HG03066 (cell line): ENCODE results near the gene NPHS1.
"Not testable (repeated sequence)": the region's sequence is repeated elsewhere in the genome, so short reads cannot be mapped to it uniquely, and the experiment has no call there.

Source experiments
- ATAC-seq: cut with Tn5 transposase; IDR thresholded peaks from one replicate; pipeline ENCODE4 v1.9.1; 2021; ENCODE audit warnings: low read depth; ENCODE audit not compliant: unreplicated experiment

The NPHS1 gene

DNA sequence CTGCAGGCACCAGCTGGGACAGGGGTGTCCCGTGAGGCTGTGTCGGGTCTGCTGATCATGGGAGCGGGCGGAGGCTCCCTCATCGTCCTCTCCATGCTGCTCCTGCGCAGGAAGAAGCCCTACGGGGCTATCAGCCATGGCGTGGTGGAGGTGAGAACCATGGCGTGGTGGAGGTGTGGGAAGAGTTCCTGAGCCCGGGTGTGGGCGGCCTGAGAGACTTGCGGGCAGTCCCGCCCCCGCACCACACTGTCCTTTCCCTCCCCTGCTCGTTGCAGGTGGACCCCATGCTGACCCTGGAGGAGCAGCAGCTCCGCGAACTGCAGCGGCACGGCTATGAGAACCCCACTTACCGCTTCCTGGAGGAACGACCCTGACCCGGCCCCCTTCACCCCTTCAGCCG is 26.8 kb upstream of the NPHS1 start:
- ATAC-seq, result no peak

DNA sequence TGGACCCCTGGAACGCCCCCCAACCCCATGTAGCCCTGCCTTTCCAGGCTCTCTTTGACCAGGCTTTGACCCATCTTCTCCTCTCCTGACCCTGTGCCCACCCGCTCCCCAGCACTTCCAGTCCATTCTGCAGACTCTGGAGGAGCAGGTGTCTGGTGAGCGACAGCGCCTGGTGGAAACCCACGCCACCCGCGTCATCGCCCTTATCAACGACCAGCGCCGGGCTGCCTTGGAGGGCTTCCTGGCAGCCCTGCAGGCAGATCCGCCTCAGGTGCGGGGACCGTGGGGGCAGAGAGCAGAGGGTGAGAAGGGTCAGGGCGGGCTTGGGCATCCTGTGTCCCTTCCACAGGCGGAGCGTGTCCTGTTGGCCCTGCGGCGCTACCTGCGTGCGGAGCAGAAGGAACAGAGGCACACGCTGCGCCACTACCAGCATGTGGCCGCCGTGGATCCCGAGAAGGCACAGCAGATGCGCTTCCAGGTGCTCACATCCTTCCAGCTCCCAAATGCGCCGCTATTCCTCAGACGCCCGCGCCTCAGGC is 22.2 kb upstream of the NPHS1 start:
- ATAC-seq, result no peak

DNA sequence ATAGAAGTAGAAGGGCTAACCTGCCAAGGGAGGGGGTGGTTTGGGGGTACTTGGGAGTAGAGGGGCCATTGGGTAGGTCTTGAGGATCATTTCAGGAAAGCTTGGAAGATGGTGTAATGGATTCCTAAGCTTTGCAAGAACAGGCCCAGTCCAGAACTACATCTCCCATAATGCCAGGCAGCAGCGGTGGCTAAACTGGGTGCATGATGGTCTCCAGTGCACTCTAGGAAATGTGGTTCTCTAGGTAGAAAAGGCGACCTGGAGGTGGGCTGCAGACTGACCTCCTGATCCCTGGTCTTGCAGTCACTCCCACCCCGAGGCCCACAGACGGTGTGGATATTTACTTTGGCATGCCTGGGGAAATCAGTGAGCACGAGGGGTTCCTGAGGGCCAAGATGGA is 19.9 kb upstream of the NPHS1 start:
- no peak for ATAC-seq

DNA sequence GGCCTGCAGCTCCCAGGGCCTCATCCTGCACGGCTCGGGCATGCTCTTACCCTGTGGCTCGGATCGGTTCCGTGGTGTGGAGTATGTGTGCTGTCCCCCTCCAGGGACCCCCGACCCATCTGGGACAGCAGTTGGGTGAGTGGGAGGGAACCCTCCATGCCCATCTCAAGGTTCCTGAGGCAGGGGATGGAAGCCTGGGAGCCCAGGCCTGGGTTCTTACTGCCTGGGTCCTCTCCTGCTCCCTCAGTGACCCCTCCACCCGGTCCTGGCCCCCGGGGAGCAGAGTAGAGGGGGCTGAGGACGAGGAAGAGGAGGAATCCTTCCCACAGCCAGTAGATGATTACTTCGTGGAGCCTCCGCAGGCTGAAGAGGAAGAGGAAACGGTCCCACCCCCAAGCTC is 19.3 kb upstream of the NPHS1 start:
- ATAC-seq, result no peak

DNA sequence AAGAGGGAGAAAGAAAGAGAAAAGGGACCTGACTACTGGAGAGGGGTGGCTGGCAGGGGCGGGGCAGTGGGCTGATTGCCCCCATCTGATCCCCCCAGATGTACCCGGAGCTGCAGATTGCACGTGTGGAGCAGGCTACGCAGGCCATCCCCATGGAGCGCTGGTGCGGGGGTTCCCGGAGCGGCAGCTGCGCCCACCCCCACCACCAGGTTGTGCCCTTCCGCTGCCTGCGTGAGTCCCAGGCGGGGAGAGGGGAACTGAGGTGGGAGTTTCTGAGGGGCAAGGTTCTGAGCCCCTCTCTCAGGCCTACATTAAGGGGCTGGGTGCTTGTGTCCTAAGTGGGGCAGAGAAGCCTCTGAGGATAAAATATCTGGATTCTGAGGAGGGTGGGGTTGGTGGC is 18.5 kb upstream of the NPHS1 start:
- no peak for ATAC-seq

DNA sequence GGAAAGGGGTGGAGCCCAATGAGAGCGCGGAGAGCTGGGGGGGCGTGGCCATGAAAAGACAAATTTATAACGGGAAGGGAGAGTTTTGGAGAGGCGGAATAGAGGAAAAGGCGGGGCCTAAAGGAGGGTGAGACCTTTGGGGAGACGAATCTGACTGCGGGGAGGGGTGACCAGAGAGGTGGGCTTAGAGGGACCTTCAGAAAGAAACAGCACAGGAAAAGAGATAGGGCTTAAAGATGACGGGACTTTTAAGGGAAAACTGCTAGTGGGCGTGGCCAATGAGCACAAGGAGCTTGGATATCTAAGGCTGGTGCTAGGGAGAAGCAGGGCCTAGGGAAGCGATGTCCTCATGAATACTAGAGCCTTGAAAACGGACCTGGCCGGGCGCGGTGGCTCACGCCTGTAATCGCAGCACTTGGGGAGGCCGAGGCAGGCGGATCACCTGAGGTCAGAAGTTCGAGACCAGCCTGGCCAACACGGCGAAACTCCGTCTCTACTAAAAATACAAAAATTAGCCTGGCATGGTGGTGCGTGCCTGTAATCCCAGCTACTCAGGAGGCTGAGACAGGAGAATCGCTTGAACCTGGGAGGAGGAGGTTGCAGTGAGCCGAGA is 17.9 kb upstream of the NPHS1 start:
- not testable (repeated sequence) for ATAC-seq

DNA sequence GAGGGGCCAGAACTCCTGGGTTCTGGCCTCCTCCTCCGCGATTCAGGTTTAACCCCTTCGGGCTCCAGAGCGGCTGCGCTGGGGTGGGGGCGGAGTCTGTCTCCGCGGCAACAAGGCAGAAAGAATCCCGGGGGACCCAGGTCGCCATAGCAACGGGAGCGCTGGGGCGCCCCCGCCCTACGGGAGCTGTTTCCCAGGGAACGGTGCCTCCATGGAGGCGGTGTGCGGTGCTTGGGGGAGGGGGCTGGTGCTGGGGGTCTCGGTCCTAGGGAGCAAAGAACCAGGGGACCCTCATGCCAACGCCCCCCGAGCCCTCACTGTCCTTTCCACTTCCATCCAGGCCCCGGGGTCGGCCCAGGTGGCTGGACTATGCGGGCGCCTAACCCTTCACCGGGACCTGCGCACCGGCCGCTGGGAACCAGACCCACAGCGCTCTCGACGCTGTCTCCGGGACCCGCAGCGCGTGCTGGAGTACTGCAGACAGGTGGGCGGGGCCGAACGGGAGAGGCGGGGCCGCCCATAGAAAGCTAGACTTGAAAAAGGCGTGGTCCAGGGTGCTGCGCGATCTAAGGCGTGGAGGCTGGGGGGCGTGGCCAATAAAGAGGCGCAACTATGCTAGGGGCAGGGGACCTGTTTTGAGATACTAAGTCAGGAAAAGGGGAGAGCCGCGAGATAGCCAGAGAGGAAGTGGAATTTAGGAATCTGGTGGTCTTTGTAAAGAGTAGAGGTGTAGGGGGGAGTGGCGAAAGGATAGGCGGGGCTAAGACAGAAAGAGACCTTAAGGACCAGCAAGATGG is 17.2 kb upstream of the NPHS1 start:
- no peak for ATAC-seq

DNA sequence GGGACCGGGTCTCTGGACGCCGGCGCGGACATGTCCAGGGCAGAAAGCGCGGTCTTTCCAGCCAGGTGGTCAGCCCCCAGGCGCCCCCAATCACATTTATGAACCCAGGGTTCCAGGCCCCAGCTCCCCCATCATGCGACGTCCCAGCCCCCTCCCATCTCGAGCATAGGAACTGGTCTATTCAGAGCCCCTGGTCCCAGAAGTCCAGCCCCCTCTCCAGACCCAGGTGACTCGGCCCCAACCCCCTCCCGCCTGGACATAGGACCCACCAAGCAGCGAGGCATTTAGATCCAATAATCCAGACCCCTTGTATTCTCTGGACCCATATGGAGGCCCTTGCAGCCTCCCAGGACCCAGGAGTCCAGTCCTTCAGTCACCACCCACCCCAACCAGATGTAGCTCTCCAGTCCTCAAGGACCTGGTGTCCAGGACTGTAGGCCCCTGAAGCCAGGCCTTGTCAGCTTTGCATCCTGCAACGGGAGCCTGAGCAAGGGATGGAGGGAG is 16.6 kb upstream of the NPHS1 start:
- ATAC-seq, result no peak

DNA sequence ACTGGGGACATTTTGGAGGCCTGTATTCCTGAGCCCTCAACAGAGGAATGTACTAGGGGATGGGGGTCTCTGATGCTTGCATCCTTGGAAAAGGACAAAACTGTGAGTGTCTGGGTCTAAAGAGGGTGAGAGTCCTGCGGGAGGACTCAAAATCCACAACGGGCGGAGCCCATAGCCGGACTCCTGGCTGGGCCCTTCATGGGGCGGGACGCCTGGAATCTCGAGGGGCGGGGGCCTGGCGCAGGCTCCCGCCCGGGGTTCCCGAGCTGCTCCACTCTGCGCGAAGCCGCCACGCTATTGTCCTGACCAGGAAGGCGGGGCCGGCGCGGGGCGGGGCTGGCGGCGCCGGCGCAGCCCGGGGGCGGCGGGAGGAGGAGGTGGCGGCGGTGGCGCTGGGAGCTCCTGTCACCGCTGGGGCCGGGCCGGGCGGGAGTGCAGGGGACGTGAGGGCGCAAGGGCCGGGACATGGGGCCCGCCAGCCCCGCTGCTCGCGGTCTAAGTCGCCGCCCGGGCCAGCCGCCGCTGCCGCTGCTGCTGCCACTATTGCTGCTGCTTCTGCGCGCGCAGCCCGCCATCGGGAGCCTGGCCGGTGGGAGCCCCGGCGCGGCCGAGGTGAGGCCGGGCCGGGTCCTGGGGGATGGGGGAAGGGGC is 16.0 kb upstream of the NPHS1 start, which contains the start of gene APLP1:
Gene APLP1, plus strand, starts transcription at position 403 of the 651 bp plus-strand sequence. Its CDS starts 63 bp downstream, at position 466.
- ATAC-seq, result no peak

DNA sequence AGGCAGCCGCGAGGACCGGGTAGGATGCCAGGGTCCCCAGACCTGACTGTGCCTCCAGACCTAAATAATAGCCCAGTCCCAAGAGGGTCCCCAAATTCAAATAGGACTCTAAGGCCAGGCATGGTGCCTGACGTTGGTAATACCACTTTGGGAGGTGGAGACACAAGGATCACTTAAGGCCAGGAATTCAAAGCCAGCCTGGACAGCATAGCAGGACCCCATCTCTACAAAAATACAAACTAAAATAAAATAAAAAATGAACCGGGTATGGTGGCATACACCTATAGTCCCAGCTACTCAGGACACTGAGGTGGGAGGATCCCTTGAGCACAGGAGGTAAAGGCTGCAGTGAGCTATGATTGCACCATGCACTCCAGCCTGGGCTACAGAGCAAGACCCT is 10.7 kb upstream of the NPHS1 start:
- ATAC-seq, result no peak

DNA sequence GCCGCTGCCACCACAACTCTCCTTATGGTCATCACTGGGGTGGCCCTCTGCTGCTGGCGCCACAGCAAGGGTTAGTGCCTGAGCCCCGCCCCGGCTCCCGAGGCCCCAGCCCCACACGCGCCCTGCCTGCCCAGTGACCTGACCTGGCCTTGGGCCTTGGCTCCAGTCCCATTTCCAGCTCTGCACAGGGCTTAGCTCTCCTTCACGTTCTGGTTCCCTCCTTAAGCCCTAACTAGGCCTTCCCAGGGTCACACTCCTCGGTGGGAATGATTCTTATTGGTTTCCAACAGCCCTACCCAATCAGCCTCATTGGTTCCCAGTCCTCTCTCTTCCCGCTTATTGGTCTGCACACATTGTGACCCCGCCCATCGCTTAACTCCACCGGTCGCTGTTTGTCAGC is 10.2 kb upstream of the NPHS1 start:
- ATAC-seq, result no peak

DNA sequence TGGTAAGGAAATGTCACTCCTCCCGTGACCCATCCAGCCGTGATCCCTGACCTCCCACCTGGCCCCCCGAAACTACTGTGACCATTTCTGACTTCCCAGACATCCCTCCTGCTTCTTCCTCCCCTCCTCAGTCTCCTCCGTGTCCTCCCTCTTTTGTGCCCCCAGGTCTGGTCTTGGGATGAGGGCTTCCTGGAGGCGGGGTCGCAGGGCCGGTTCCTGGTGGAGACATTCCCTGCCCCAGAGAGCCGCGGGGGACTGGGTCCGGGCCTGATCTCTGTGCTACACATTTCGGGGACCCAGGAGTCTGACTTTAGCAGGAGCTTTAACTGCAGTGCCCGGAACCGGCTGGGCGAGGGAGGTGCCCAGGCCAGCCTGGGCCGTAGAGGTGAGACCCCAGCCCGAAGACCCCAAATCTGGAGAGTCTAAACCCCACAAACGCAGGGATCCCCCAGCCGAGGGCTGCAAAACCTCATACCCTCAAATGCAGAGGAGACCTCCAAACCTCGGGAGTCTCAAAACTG is 9.4 kb upstream of the NPHS1 start:
- ATAC-seq, result no peak

DNA sequence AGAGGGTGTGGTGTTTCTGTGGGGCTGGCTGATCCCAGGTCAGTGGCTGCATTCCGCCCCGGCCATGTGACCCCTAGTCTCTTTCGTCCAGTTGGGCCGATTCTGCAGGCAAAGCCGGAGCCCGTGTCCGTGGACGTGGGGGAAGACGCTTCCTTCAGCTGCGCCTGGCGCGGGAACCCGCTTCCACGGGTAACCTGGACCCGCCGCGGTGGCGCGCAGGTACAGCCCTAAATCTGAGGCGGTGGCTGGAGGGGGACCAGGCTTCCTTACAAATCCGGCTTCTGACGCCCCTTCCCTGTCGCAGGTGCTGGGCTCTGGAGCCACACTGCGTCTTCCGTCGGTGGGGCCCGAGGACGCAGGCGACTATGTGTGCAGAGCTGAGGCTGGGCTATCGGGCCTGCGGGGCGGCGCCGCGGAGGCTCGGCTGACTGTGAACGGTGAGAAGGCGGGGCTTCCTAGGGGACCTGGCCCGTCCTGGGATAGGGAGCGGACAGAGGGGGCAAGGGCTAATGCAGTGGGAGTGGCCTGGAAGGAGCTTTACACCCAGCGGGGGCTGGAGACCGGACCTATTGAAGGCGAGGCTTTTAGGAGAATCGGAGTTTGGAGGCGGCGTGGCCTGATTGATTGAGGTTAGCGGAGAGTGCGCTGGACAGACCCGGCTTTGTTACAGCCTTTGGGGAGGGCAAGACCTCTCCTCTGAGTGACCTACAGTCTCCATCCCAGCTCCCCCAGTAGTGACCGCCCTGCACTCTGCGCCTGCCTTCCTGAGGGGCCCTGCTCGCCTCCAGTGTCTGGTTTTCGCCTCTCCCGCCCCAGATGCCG is 8.7 kb upstream of the NPHS1 start:
- no peak for ATAC-seq

DNA sequence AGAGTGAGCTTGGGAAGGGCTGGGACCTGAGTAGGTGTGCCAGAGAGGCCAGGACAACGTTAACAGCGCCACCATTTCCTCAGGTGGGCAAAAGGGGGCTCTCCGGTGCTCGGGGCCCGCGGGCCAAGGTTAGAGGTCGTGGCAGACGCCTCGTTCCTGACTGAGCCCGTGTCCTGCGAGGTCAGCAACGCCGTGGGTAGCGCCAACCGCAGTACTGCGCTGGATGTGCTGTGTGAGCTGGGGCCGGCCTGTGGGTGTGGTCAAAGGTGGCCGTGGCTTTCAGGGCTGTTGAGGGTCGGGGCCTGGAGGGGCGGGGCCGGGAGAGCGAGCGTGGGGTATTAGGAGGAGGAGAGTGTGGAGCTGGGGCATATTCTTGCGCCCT is 8.1 kb upstream of the NPHS1 start:
- no peak for ATAC-seq

DNA sequence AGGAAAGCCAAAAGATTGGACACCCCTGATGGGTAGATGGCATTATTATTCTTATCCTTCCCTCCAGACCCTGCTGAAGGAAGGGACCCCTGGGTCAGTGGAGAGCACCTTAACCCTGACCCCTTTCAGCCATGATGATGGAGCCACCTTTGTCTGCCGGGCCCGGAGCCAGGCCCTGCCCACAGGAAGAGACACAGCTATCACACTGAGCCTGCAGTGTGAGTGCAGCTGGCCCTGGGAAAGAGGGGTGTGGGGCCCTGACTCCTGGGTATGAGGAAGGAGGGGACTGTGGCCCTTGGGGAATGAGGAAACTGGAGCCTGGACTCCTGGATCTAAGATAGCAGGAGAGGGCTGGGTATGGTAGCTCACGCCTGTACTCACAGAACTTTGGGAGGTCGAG is 7.1 kb upstream of the NPHS1 start:
- ATAC-seq, result no peak

DNA sequence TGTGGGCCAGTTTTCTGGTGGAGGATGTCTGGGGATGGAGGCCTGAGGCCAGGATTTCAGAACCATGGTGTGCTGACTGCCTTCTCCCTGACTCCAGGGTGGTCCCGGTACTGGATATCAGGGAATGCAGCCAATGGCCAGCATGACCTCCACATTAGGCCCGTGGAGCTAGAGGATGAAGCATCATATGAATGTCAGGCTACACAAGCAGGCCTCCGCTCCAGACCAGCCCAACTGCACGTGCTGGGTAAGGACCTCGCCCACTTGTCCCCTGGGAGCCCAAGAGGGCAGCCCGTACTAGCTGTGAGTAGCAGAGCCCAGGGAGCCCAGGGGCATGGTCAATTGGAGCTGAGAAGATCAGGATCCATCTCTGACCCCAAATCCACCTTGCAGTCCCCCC is 6.0 kb upstream of the NPHS1 start:
- no peak for ATAC-seq

DNA sequence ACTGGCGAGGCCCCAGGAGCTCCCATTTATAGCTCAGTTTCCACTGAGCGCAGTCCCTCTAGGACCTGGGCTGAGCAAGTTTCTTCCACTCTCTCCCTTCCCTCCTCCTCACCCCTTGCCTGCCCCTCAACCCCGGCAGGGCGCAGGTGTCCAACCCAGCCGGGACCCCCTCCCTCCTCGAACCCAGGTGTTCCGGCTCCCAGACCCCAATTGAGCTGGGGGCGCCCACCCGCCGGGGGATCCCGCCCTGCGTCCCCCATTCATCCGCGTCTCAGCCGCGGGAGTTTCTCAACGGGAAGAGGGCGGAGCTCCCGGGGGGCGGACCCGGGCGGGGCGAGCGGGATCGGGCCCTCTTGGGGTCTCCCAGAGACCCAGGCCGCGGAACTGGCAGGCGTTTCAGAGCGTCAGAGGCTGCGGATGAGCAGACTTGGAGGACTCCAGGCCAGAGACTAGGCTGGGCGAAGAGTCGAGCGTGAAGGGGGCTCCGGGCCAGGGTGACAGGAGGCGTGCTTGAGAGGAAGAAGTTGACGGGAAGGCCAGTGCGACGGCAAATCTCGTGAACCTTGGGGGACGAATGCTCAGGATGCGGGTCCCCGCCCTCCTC is 4.3 kb upstream of the NPHS1 start, which contains the start of gene KIRREL2:
Gene KIRREL2, plus strand, starts transcription at position 366 of the 604 bp plus-strand sequence. Its CDS starts 209 bp downstream, at position 575.
- no peak for ATAC-seq

DNA sequence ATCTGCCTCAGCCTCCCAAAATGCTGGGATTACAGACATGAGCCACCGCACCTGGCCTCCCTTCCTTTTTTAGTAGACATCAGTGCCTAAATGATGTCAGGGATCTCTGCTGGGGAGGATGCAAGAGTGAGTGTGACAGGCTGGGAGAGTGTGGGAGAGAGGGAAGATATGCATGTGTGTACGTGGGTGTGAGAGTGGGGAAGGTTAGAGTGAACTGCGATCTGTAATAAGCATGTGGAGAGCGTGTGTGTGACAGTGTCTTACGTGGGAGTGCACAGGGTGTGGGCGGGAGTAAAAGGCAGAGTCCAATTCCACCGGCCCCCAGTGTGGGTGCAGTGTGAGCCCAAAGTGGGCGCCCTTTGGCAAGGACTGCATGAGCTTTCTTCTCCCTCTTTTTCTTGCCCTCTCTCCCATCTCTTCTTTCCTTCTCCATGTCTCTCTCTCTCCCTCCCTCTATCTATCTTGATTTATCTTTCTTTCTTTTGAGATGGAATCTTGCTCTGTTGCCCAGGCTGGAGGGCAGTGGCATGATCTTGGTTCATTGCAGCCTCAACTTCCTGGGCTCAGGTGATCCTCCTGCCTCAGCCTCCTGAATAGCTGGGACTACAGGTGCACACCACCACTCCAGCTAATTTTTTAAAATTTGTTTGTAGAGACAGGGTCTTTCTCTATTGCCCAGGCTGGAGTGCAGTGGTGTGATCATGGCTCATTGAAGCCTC is 893 bp upstream of the NPHS1 start:
- no peak for ATAC-seq
